ENCODE data around the gene PLEKHG3. TPM values are rescaled to one million over a fixed set of nuclear protein-coding genes. Genes with fewer than 3 reads are reported as not detected.
"Not testable (repeated sequence)": the region's sequence is repeated elsewhere in the genome, so short reads cannot be mapped to it uniquely, and the experiment has no call there.

The PLEKHG3 gene
- 10 to 100 TPM; 79.3 to 90.1 TPM for total RNA-seq
- long read RNA-seq, partial matches to known transcripts: 45 of 60 reads
- long read RNA-seq, other reads (novel, unspliced or antisense): 15 of 60 reads

- DNase-seq: peak; percentile 87 to 88
- ATAC-seq: peak; percentile 74
- intact Hi-C loops (cut with DNase I, micrococcal nuclease): no loop called here
These were observed at the start of gene PLEKHG3 for GRCh38 chr14:64704143-64704742. Gene PLEKHG3, plus strand, starts transcription at chr14:64704424. Its CDS starts 23,208 bp downstream, at chr14:64727632.

DNA sequence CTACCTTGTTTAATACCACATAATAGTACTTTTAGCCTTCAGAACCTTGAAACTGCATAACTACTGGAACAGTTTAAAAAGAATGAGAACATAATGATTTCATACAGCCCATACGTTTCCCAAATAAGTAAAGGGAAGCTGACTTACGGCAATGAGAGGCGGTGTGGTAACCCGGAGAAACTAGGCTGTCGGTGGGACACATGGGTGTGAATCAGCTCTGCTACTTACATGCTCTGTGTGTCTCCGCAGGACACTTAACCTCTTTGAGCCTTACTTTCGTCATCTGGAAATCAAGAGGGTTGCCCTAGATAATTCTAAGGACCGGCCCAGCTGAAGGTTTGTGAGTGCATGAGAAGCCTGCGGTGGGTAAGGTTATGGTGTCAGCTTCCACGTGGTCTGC is 49.3 kb upstream of the PLEKHG3 start:
- DNase-seq (no peak), ATAC-seq (no peak)
- intact Hi-C loops (cut with DNase I, micrococcal nuclease): no loop called here

DNA sequence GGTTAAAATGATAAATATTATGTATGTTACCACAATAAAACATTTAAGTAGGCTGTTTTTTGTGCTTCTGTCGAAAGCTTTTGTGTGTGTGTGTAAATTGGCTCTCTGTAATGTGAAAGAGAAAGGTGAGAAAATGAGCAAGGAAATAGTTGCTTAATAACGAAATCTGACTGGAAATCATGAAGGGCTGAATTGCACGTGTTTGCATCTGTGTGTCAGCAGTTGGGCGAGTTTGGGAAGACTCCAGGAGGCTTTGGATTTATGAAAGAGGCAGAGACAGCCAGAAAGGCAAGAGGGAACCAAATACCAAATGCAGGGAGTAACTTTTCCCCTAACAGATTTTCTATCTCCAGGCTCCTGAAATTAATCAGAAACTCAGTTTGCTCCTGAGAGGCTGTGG is 47.2 kb upstream of the PLEKHG3 start:
- intact Hi-C loops (cut with DNase I, micrococcal nuclease): no loop called here
- no peak for ATAC-seq
- DNase-seq: no peak

GRCh38 chr14:64658201-64658600 is 46.0 kb upstream of the PLEKHG3 start:
- DNase-seq (no peak), ATAC-seq (no peak)

DNA sequence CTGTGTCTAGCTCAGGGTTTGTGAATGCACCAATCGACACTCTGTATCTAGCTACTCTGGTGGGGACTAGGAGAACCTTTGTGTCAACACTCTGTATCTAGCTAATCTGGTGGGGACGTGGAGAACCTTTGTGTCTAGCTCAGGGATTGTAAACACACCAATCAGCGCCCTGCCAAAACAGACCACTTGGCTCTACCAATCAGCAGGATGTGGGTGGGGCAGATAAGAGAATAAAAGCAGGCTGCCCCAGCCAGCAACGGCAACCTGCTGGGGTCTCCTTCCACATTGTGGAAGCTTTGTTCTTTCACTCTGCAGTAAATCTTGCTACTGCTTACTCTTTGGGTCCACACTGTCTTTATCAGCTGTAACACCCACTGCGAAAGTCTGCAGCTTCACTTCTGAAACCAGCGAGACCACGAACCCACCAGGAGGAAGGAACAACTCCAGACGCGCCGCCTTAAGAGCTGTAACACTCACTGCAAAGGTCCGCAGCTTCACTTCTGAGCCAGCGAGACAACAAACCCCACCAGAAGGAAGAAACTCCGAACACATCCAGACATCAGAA is 45.4 kb upstream of the PLEKHG3 start:
- intact Hi-C loops (cut with DNase I, micrococcal nuclease); DNase-seq; ATAC-seq: not testable (repeated sequence)

More at GRCh38 chr14:64658201-64658600, 46.0 kb upstream of the PLEKHG3 start:
- intact Hi-C loops (cut with DNase I, micrococcal nuclease): no loop called here

- DNase-seq (no peak), ATAC-seq (no peak)
- intact Hi-C loops (cut with DNase I, micrococcal nuclease): no loop called here
These were observed 44.9 kb upstream of the PLEKHG3 start for GRCh38 chr14:64659366-64659765.

GRCh38 chr14:64663174-64663573 is 41.0 kb upstream of the PLEKHG3 start:
- DNase-seq (no peak), ATAC-seq (peak; percentile 7)
- intact Hi-C loops (cut with DNase I, micrococcal nuclease): no loop called here

DNA sequence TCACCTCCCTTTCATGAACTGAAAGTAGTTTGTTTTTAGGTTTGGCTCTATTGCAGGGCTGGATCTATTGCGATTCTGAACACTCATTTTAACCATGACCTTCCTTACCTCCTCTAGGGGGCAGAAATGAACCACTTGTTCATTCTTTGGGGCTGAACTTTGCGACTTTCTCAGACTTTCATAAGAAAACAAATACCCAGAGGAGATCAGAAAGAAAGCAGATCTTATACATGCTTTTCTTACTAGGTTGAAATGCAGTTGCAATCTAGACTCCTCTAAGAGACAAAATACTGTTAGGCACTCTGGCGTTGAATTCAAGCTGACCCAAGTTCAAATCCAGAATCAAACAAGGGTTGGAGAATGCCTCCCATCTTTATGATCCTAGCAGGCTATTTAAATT is 32.6 kb upstream of the PLEKHG3 start:
- intact Hi-C loops (cut with DNase I, micrococcal nuclease): loop anchor here (5.0 to 10.0 kb wide), 2 partner anchors 83 to 91 kb away; no protein-coding TSS in a partner anchor
- no peak for DNase-seq
- ATAC-seq: peak; percentile 38

DNA sequence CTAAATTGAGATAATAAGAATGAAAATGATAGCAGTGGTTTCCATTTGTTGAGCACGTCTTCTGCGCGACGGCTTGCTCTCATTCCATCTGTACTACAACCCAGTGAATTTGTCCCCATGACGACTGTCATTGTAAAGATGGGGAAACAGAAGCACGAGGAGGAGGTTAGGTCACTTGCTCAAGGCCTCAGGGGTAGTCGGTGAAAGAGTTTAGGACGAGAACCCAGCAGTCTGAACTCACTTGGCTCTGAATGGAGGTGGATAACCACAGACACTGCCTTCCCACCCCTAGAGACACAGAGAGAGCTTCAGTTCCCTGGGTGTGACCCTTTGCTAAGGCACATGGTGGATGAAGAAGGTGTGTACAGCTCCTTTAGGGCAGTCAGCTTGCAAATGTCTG is 30.9 kb upstream of the PLEKHG3 start:
- DNase-seq (no peak), ATAC-seq (no peak)
- intact Hi-C loops (cut with DNase I, micrococcal nuclease): loop anchor here (5.0 to 10.0 kb wide), 2 partner anchors 81 to 89 kb away; no protein-coding TSS in a partner anchor

DNA sequence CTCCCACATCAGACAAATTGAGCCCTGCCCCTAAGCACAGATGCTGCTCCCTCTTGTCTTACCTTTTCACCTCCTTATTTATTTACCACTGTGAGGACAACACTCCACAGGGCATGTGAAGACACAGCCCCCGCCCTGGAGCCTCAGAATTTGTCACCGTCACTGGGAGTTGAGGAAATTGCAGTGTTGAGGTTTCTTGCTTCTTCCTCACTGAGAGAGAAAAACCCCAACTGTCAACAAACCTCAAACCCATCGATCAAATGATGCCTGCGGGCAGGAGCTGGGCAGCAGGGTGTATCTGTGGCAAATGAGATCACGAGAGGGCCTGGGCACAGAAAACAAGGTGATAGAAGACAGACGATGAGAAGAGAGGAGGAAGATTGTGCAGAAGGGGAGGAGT is 30.5 kb upstream of the PLEKHG3 start:
- intact Hi-C loops (cut with DNase I, micrococcal nuclease): loop anchor here (5.0 to 10.0 kb wide), 2 partner anchors 81 to 89 kb away; no protein-coding TSS in a partner anchor
- DNase-seq: no peak
- ATAC-seq: no peak

DNA sequence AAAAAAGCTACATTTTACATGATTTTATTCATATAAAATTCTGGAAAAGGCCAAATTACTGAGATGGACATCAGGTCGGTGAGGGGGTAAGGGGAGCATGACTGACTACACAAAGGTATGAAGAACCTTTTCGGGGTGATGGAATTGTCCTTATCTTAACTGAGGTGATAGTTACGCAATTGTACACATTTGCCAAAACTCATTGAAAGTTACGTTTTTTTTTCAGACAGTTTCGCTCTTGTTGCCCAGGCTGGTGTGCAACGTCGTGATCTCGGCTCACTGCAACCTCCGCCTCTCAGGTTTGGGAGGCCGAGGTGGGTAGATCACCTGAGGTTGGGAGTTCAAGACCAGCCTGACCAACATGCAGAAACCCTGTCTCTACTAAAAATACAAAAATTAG is 29.4 kb upstream of the PLEKHG3 start:
- intact Hi-C loops (cut with DNase I, micrococcal nuclease): loop anchor here (5.0 to 10.0 kb wide), 2 partner anchors 80 to 87 kb away; no protein-coding TSS in a partner anchor
- ATAC-seq (no peak), DNase-seq (no peak)

- DNase-seq: peak; percentile 57 to 79
- intact Hi-C loops (cut with DNase I, micrococcal nuclease): loop anchor here in 1 of 2 donors (10.0 kb wide), 1 partner anchor 79 kb away; no protein-coding TSS in a partner anchor
- peak; percentile 90 for ATAC-seq
These were observed 28.9 kb upstream of the PLEKHG3 start for GRCh38 chr14:64675312-64675711.

GRCh38 chr14:64676410-64677008 is 27.7 kb upstream of the PLEKHG3 start:
- DNase-seq (no peak), ATAC-seq (no peak)
- intact Hi-C loops (cut with DNase I, micrococcal nuclease): loop anchor here in 1 of 2 donors (10.0 kb wide), 1 partner anchor 78 kb away; no protein-coding TSS in a partner anchor

DNA sequence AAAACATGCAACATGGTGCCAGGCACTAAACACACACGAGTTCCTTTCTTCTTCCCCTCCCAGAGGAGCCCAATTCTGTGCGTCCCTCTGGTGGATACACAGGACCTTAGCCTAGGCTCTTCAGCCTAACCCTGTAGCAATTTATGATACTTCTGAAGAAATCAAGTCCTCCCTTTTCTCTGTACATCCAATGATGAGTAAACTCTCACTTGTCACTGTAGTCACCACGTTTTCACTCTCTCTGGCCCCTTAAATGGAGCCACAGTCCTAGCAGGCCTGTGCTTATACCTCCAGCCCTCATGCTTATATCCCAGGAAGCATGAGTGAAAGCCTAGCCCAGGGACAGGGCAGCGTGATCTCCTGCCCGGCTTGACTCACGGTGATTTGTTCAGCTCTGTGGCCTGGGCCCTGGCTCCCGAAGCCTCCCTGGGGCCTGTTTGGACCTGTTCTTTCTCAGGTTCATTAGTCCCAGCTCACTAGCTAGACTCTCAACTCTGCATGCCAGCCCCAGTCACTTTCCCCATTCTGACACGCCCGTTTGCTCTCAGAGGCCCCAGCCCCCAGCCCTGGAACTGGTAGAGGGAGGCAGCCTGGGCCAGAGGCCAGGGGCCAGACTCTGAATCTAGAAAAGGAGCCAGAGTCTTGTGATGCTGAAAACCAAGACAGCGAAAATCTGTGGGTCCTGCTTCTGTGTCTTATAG is 24.1 kb upstream of the PLEKHG3 start:
- DNase-seq (peak in 1 of 2 donors; percentile 57), ATAC-seq (peak; percentile 18)
- intact Hi-C loops (cut with DNase I, micrococcal nuclease): no loop called here

DNA sequence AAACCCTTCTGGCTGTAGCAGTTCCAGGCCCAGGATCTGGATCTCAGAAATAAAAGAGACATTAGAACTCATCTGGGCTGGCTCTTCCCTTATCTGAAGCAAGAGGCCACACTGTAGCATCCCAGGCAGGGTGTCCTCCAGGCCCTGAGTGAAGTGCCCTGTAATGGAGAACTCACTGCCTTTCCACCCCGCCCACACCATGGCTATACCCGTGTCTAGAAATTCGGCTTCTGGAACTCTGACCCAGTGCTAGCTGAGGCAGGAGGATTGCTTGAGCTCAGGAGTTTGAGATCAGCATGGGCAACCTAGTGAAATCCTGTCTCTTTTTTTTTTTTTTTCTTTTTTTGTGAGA is 23.5 kb upstream of the PLEKHG3 start:
- DNase-seq (no peak), ATAC-seq (no peak)
- intact Hi-C loops (cut with DNase I, micrococcal nuclease): no loop called here

DNA sequence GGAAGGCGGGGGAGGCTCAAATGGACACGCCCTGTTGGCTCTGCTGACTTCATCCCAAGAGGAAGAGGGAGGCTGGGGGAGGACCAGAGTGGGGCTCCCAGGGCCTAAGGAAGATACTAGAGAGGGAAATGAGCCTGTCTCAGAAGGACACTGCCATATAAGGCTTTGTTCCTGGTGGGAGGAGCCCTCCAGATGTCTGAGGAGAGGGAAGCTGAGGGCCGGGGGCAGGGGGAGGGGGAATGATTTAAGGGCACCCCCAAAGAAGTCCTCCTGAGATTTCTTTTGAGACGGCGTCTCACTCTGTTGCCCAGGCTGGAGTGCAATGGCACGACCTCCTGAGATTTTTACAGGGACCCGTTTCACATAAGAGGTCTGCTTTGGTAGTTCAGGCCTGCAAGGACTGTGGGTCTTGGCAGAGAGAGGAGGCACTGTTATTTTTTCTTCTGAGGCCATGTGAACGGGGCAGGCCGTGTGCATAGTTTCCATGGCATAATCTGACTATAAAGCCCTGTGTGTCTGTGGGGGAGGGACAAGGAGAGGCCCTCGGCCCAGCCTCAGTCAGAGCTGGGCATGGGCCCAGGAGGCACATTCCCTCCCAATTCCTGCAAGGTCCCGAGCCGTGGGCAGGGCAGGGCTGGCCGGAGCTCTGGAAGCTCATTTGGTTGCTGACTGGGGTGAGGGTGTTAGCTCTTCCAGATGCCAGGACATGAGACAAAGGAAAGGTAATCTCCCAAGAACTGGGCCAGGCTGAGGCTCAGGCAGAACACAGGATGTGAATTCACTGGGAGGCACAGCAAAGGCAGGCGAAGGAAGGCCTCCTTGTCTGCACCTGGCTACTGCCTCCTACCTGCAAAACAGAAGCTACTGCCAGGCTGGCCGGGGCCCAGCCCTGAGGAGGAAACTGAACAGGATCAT is 22.2 kb upstream of the PLEKHG3 start:
- ATAC-seq: peak; percentile 76
- intact Hi-C loops (cut with DNase I, micrococcal nuclease): no loop called here

DNA sequence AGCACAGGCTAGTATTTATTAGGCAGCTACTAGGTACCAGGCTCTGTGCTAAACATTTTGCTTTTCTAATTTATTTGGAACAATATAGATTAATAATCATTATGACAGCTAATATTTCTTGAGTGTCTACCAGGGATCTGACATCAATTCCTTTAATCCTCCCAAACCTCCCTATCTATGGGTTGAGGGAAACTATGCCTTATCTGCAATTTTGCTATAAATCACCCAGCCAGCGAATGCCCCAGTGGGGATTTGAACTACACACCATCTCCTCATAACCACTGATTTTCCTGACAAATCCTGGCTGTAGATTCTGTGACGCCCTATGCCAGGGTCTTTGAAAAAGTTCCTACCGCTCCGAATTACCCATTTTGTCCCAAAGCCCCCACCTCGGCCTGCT is 21.4 kb upstream of the PLEKHG3 start:
- ATAC-seq (no peak), DNase-seq (no peak)
- intact Hi-C loops (cut with DNase I, micrococcal nuclease): no loop called here

More for the DNA sequence above, 22.2 kb upstream of the PLEKHG3 start:
- peak; percentile 57 to 70 for DNase-seq

DNA sequence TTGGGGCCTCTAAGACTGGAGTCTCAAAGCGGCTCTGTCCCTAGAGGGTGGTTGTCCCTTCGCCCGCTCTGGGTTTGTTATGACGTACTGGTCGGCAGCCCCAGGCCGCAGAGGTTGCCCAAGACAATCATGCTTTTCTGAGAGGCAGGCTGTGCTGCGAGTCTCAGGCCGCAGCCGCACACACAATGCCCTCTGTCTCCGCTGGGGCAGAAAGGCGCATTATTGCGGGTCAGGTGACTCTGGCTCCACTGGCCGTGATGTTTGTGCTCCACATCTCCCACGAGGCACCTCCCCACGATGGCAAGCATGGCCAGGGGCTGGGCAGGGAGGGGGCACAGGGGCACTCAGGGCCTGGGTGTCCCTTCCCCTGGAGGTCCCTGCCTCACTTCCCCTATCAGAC is 21.0 kb upstream of the PLEKHG3 start:
- intact Hi-C loops (cut with DNase I, micrococcal nuclease): no loop called here
- no peak for ATAC-seq

More for the DNA sequence above, 21.0 kb upstream of the PLEKHG3 start:
- DNase-seq: no peak

Measured in left colon (tissue), 2 donors.